SK-N-SH (cell line): ENCODE data around the gene NCKAP5. TPM values are rescaled to one million over a fixed set of nuclear protein-coding genes. Genes with fewer than 3 reads are reported as not detected.

Experiments
- CTCF ChIA-PET: fragments of 300-600, 350-600 bp; formaldehyde crosslinking; extraction: SDS; loops from one replicate; lab custom pipeline; 2021; lab: Yijun Ruan, JAX
- POLR2A ChIA-PET: fragments of 350-600 bp; sonication (Branson Sonifier 250); formaldehyde crosslinking; extraction: SDS; loops from one replicate; lab custom pipeline; 2020; ENCODE audit warnings: antibody characterized with exemption, inconsistent platforms; lab: Yijun Ruan, JAX
- DNase-seq: peaks from one replicate; pipeline ENCODE4 v3.0.0; 2012
- H2AFZ ChIP-seq: fragments of 200-600 bp; sonication (generic); 2 replicates; pipeline ENCODE4 v1.8.1; 2016; ENCODE audit warnings: antibody characterized with exemption, mild to moderate bottlenecking, low read depth
- H3F3A ChIP-seq: fragments of 200-600 bp; sonication (generic); replicated peaks from 2 replicates; pipeline ENCODE3; 2016; ENCODE audit warnings: antibody characterized with exemption, mild to moderate bottlenecking; ENCODE audit not compliant: insufficient read depth
- H3K27ac ChIP-seq, 2 experiments: fragments of 200-500 bp in 1 of 2; fragments of 200-600 bp in 1 of 2; sonication (Bioruptor generic) in 1 of 2; sonication (generic), shearing (Covaris generic) in 1 of 2; 2 replicates each; pipeline versions ENCODE4 v1.5.1 to v1.6.1; 2014 to 2016; ENCODE audit warnings: low read depth in 2 of 2, inconsistent platforms in 1 of 2, low read length in 1 of 2, mild to moderate bottlenecking in 1 of 2, mixed read lengths in 1 of 2
- H3K27me3 ChIP-seq: fragments of 200-600 bp; sonication (generic), shearing (Covaris generic); 2 replicates; pipeline ENCODE4 v1.6.1; 2016; ENCODE audit warnings: mixed run types; ENCODE audit not compliant: insufficient read depth
- H3K36me3 ChIP-seq, 2 experiments: fragments of 200-500 bp in 1 of 2; fragments of 200-600 bp in 1 of 2; sonication (Bioruptor generic) in 1 of 2; sonication (generic) in 1 of 2; replicated peaks in 1 of 2; 2 replicates each; pipeline versions ENCODE3 to v1.5.1; 2014 to 2016; ENCODE audit warnings: low read length in 1 of 2, mild to moderate bottlenecking in 1 of 2; ENCODE audit not compliant: insufficient read depth in 2 of 2, control insufficient read depth in 1 of 2
- H3K4me1 ChIP-seq, 2 experiments: fragments of 200-500 bp in 1 of 2; fragments of 200-600 bp in 1 of 2; sonication (Bioruptor generic) in 1 of 2; sonication (generic), shearing (Covaris generic) in 1 of 2; 2 replicates each; pipeline versions ENCODE4 v1.5.1 to v1.6.1; 2014 to 2016; ENCODE audit warnings: low read depth in 1 of 2, low read length in 1 of 2, mixed run types in 1 of 2; ENCODE audit not compliant: insufficient read depth in 2 of 2, control insufficient read depth in 1 of 2
- H3K4me2 ChIP-seq: fragments of 200-600 bp; sonication (generic), shearing (Covaris generic); 2 replicates; pipeline ENCODE4 v1.6.1; 2017; ENCODE audit warnings: mixed run types
- H3K4me3 ChIP-seq, 2 experiments: fragments of 200-500 bp in 1 of 2; fragments of 200-600 bp in 1 of 2; sonication (Bioruptor generic) in 1 of 2; sonication (generic), shearing (Covaris generic) in 1 of 2; 2 replicates each; pipeline versions ENCODE4 v1.5.1 to v1.8.1; 2014 to 2016; ENCODE audit warnings: low read depth in 2 of 2, inconsistent platforms in 1 of 2, low read length in 1 of 2, mild to moderate bottlenecking in 1 of 2, mixed read lengths in 1 of 2, moderate library complexity in 1 of 2
- H3K79me2 ChIP-seq: fragments of 200-600 bp; sonication (generic); 2 replicates; pipeline ENCODE4 v1.8.1; 2017; ENCODE audit warnings: mild to moderate bottlenecking; ENCODE audit not compliant: insufficient read depth
- H3K9ac ChIP-seq: fragments of 200-600 bp; sonication (generic); 2 replicates; pipeline ENCODE4 v1.6.1; 2017; ENCODE audit warnings: mixed run types
- H3K9me2 ChIP-seq: fragments of 200-600 bp; sonication (generic); 2 replicates; pipeline ENCODE4 v1.6.1; 2017; ENCODE audit warnings: mixed run types
- H3K9me3 ChIP-seq: fragments of 200-600 bp; sonication (generic); 2 replicates; pipeline ENCODE4 v1.6.1; 2017; ENCODE audit warnings: mixed run types, mild to moderate bottlenecking, moderate library complexity
- H4K20me1 ChIP-seq: fragments of 200-600 bp; sonication (generic); 2 replicates; pipeline ENCODE4 v1.6.1; 2017; ENCODE audit warnings: mild to moderate bottlenecking, mixed run types; ENCODE audit not compliant: insufficient read depth
- ELF1 ChIP-seq: IDR thresholded peaks from 2 replicates; pipeline ENCODE4 v1.4.0; 2012
- FOXJ3 ChIP-seq: sonication (generic); formaldehyde crosslinking; IDR thresholded peaks from 2 replicates; pipeline ENCODE4 v1.5.1; 2020; ENCODE audit warnings: mild to moderate bottlenecking, missing genetic modification reagents
- GABPA ChIP-seq: IDR thresholded peaks from 2 replicates; pipeline ENCODE4 v1.4.0; 2012; ENCODE audit warnings: low read depth, mild to moderate bottlenecking
- IRF3 ChIP-seq: fragments of 150-350 bp; IDR thresholded peaks from 2 replicates; pipeline ENCODE4 v1.6.1; 2016; ENCODE audit warnings: mild to moderate bottlenecking, low read depth, low read length
- JUND ChIP-seq: IDR thresholded peaks from 2 replicates; pipeline ENCODE4 v1.4.0; 2012
- RAD21 ChIP-seq: IDR thresholded peaks from 2 replicates; pipeline ENCODE4 v1.6.1; 2012; ENCODE audit warnings: mild to moderate bottlenecking, low read length
- RFX5 ChIP-seq: IDR thresholded peaks from 2 replicates; pipeline ENCODE4 v1.6.1; 2012; ENCODE audit warnings: mild to moderate bottlenecking, improper control_type of control experiment, low read length
- SMC3 ChIP-seq: IDR thresholded peaks from 2 replicates; pipeline ENCODE4 v1.6.1; 2012; ENCODE audit warnings: low read depth, low read length, improper control_type of control experiment
- TAF1 ChIP-seq: IDR thresholded peaks from 2 replicates; pipeline ENCODE4 v1.6.1; 2012; ENCODE audit warnings: low read depth, mild to moderate bottlenecking, low read length, moderate library complexity, borderline replicate concordance
- TCF12 ChIP-seq: IDR thresholded peaks from 2 replicates; pipeline ENCODE4 v1.4.0; 2012
- TEAD4 ChIP-seq: IDR thresholded peaks from 2 replicates; pipeline ENCODE4 v1.4.0; 2012; ENCODE audit warnings: mild to moderate bottlenecking, borderline replicate concordance; ENCODE audit not compliant: insufficient read depth
- USF1 ChIP-seq: IDR thresholded peaks from 2 replicates; pipeline ENCODE4 v1.4.0; 2012; ENCODE audit warnings: low read depth, borderline replicate concordance
- USF2 ChIP-seq: fragments of 150-350 bp; IDR thresholded peaks from 2 replicates; pipeline ENCODE4 v1.6.1; 2017; ENCODE audit warnings: antibody characterized with exemption, low read length, low read depth, borderline replicate concordance
- WGBS: methylation state at CpG from one replicate; pipeline ENCODE4 v1.1.6; 2017; ENCODE audit warnings: low lambda C conversion rate; 5-methylcytosine and 5-hydroxymethylcytosine counted together
- polyA plus RNA-seq, 3 experiments: library from polyadenylated mRNA; depleted of rRNA; stranded (reverse); fragments of >200 nt; gene quantifications; 2 replicates each; pipeline ENCODE4 v1.2.3, GENCODE V29; 2012

The NCKAP5 gene
- polyA plus RNA-seq, 1 of the 3 experiments (the other 2 are of a cell fraction): 0.02 TPM

- Histone ChIP-seq H3K79me2 (no peaks in the 10 kb centered on the region), H4K20me1 (no peaks in the 10 kb centered on the region), H3K9me2 (no peaks in the 10 kb centered on the region), H3F3A (no peaks in the 10 kb centered on the region), H2AFZ (no peak overlapping the region), H3K4me3 (no peak overlapping the region), H3K9ac (no peak overlapping the region), H3K27ac (no peak overlapping the region), H3K4me2 (no peak overlapping the region), H3K9me3 (no peaks in the 10 kb centered on the region), H3K4me1 (peaks cover 0 to 26% of the 10 kb centered on the region in 2 experiments; a peak in 1 of 4 replicates), H3K27me3 (no peaks in the 10 kb centered on the region), H3K36me3 (no peaks in the 10 kb centered on the region)
- no peak for DNase-seq
- ChIA-PET POLR2A (no interaction called here), CTCF (interaction anchor here (1.8 kb wide), 1 partner anchor 13 kb away, joined by 4 read pairs; no protein-coding TSS in a partner anchor)
- TF ChIP-seq GABPA (no peak), TEAD4 (no peak), TAF1 (no peak), ELF1 (no peak), SMC3 (no peak), TCF12 (no peak), FOXJ3 (CRISPR knock-in tag) (no peak), RFX5 (no peak), JUND (no peak), USF1 (no peak)
- WGBS: 74% methylated on average over 2 of the region's 2 CpGs
These were observed 43.2 kb downstream of the NCKAP5 start for GRCh38 chr2:133525090-133525489.

GRCh38 chr2:133523406-133523805, 44.9 kb downstream of the NCKAP5 start:
- no peak overlapping the region for H3K4me2 ChIP-seq
- peaks cover 0 to 25% of the 10 kb centered on the region in 2 experiments; a peak in 1 of 4 replicates for H3K4me1 ChIP-seq
- H3F3A ChIP-seq: no peaks in the 10 kb centered on the region
- H3K27me3 ChIP-seq: no peaks in the 10 kb centered on the region
- 66% methylated on average over 5 of the region's 5 CpGs for WGBS
- CTCF ChIA-PET: interaction anchor here (1.5 to 1.8 kb wide), 3 partner anchors 14 to 257 kb away, joined by 3 to 7 read pairs (median 4); no protein-coding TSS in a partner anchor
- no peak overlapping the region for H2AFZ ChIP-seq
- H3K27ac ChIP-seq: no peak overlapping the region
- no peaks in the 10 kb centered on the region for H3K36me3 ChIP-seq
- no peak for DNase-seq
- H3K9me2 ChIP-seq: no peaks in the 10 kb centered on the region
- H3K79me2 ChIP-seq: no peaks in the 10 kb centered on the region
- H3K4me3 ChIP-seq: no peak overlapping the region
- POLR2A ChIA-PET: no interaction called here
- H4K20me1 ChIP-seq: no peaks in the 10 kb centered on the region
- no peaks in the 10 kb centered on the region for H3K9me3 ChIP-seq
- no peak overlapping the region for H3K9ac ChIP-seq
- TF ChIP-seq USF2 (no peak), RAD21 (no peak), JUND (no peak), RFX5 (no peak), IRF3 (no peak)
- TF ChIP-seq, all 33 proteins: peak for 0
